Stomach (tissue), 4 donors: ENCODE results near the gene SLC6A18.

Experiments used
- CTCF ChIP-seq, 7 experiments: fragments of 450-650 bp in 4 of 7; fragments of 200-600 bp in 3 of 7; sonication (generic) in 3 of 7; IDR thresholded peaks; one replicate each; pipeline ENCODE4 v1.5.1; 2016 to 2019; ENCODE audit warnings: antibody characterized with exemption in 7 of 7, control low read depth in 2 of 7, mild to moderate bottlenecking in 1 of 7
- EP300 ChIP-seq: sonication (generic); formaldehyde crosslinking; IDR thresholded peaks from one replicate; pipeline ENCODE4 v1.6.1; 2017; ENCODE audit warnings: antibody characterized with exemption
- POLR2A ChIP-seq, 4 donors: fragments of 450-650 bp; IDR thresholded peaks; one replicate each; pipeline ENCODE4 v1.6.1; 2016; ENCODE audit warnings: antibody characterized with exemption in 4 of 4, control low read depth in 2 of 4, mild to moderate bottlenecking in 1 of 4, moderate library complexity in 1 of 4
- POLR2AphosphoS5 ChIP-seq, 3 donors: sonication (generic); formaldehyde crosslinking; IDR thresholded peaks; one replicate each; pipeline ENCODE4 v1.6.1; 2016; ENCODE audit warnings: antibody characterized with exemption in 3 of 3

- TF ChIP-seq EP300 = no peak
- no peak for TF ChIP-seq CTCF (IDR thresholded peaks at IDR 0.05)
- TF ChIP-seq POLR2A (IDR thresholded peaks at IDR 0.05) = no peak
- TF ChIP-seq POLR2AphosphoS5 (IDR thresholded peaks at IDR 0.05) = no peak
These were observed 49.3 kb downstream of the SLC6A18 start for GRCh38 chr5:1274471-1274870.
